HG02798 (cell line): Measurements from ENCODE around the gene HLA-C.

ENCODE experiments used
- ATAC-seq: cut with Tn5 transposase; IDR thresholded peaks from one replicate; pipeline ENCODE4 v1.9.1; 2021; ENCODE audit warnings: mild to moderate bottlenecking; ENCODE audit not compliant: unreplicated experiment, poor library complexity

Gene HLA-C

GRCh38 chr6:31222496-31222895 is 49.4 kb downstream of the HLA-C start:
- no peak for ATAC-seq
